ENCODE measurements around the gene PXT1.

DNA sequence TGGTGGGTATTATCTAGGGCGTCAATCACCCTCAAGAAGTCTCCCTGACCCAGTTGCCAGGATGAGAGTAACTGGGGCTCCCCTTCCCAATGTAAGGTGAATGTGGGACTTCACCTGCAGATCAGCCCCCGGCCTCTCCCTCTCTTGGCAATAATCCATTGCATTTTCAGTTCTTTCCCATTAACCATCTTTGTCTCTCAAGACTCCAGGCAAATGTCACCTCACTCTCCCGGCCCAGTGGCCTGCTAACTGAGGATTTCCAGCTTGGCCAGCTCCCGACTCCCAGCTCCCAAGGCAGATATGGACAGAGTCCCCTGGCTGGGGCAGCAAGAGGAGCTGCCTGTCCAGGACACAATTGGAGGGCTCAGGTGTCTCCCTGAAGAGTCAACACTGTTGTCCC is 62.5 kb downstream of the PXT1 start:
- TF ChIP-seq, protein P1, sequence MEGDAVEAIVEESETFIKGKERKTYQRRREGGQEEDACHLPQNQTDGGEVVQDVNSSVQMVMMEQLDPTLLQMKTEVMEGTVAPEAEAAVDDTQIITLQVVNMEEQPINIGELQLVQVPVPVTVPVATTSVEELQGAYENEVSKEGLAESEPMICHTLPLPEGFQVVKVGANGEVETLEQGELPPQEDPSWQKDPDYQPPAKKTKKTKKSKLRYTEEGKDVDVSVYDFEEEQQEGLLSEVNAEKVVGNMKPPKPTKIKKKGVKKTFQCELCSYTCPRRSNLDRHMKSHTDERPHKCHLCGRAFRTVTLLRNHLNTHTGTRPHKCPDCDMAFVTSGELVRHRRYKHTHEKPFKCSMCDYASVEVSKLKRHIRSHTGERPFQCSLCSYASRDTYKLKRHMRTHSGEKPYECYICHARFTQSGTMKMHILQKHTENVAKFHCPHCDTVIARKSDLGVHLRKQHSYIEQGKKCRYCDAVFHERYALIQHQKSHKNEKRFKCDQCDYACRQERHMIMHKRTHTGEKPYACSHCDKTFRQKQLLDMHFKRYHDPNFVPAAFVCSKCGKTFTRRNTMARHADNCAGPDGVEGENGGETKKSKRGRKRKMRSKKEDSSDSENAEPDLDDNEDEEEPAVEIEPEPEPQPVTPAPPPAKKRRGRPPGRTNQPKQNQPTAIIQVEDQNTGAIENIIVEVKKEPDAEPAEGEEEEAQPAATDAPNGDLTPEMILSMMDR (conservative IDR thresholded peaks at IDR 0.05; ENCODE audit: low read length), result no peak
- TF ChIP-seq EZH2phosphoT487 (IDR thresholded peaks at IDR 0.05; ENCODE audit: borderline replicate concordance, low read depth, low read length), result no peak

Data from OCI-LY7 (cell line).